Measurements from ENCODE around the gene JPT2. TPM values are rescaled to one million over a fixed set of nuclear protein-coding genes. Genes with fewer than 3 reads are reported as not detected.

JPT2 gene
- total and polyA plus RNA-seq, 8 donors = 13.4 to 118 (median 37.1) TPM

DNA sequence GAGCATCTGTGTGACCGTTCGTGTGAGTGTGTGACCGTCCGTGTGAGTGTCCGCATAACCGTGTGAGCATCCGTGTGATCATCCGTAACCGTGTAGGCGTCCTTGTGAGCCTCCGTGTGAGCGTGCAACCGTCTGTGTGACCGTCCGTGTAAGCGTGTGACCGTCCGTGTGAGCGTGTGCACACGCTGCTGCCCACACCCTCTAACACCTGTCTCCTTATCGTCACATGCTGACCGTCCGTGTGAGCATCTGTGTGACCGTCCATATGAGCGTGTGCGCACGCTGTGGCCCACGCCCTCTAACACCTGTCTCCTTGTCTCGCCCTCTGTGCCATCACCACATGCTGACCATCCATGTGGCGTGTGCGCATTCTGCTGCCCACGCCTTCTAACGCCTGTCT, 62.2 kb downstream of the JPT2 start:
- Histone ChIP-seq H3K27ac (no peak overlapping the region), H3K36me3 (peaks cover 22 to 51% (median 47%) of the 10 kb centered on the region in 4 donors), H3K27me3 (no peaks in the 10 kb centered on the region), H3K9me3 (no peaks in the 10 kb centered on the region), H3K4me1 (no peaks in the 10 kb centered on the region), H3K4me3 (no peak overlapping the region)
- intact Hi-C loops (cut with DNase I; ENCODE audit: low total_unique reads) = no loop called here
- 95 to 97% (median 96%) methylated on average over 29 to 33 of the region's 33 CpGs for WGBS, 5 donors
- TF ChIP-seq EP300 (IDR thresholded peaks at IDR 0.05) (no peak), POLR2AphosphoS5 (IDR thresholded peaks at IDR 0.05) (no peak), CTCF (IDR thresholded peaks at IDR 0.05) (no peak), POLR2A (IDR thresholded peaks at IDR 0.05) (no peak)
- DNase-seq = no peak

DNA sequence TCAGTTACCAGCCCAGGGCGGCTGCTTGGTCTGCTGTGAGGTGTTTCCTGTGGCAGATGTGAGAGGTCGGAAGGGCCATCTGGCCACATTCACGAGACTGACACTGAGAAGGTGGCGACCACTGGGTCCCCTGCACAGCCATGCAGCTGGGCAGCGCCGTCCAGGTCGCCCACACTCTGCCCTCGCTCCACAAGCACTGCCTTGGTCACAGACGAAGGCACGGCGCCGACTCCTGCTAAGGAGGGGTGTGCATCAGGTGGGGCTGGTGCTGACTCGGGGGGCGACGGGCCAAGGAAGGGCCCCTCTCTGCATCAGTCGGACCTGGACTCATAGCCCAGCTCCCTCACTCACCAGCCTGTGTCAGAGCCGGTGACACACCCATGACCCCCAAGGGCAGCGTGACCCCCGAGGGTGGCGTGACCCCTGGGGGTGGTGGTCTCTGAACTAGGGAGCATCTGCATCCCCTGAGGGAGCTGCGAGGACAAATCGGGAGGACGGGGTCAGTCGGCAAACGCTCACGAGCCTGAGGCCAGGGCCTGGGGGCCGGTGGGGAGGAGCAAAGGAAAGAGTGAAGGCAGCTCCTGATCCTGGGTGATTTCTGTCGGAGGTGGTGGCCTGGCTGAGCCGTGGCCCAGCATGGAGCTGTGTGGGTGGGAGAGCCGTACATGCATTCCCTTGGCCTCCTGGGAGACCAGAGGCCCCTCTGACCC, 62.9 kb downstream of the JPT2 start:
- H3K27ac ChIP-seq = no peak overlapping the region
- WGBS, 5 donors = 91 to 95% (median 94%) methylated on average over 25 to 30 of the region's 30 CpGs
- no peak for DNase-seq
- no peak for TF ChIP-seq EP300 (IDR thresholded peaks at IDR 0.05)
- TF ChIP-seq POLR2A (IDR thresholded peaks at IDR 0.05) = no peak
- TF ChIP-seq CTCF (IDR thresholded peaks at IDR 0.05) = no peak
- TF ChIP-seq POLR2AphosphoS5 (IDR thresholded peaks at IDR 0.05) = no peak
- no peaks in the 10 kb centered on the region for H3K4me1 ChIP-seq
- no peaks in the 10 kb centered on the region for H3K27me3 ChIP-seq
- intact Hi-C loops (cut with DNase I; ENCODE audit: low total_unique reads) = no loop called here
- H3K9me3 ChIP-seq = no peaks in the 10 kb centered on the region
- peaks cover 22 to 58% (median 53%) of the 10 kb centered on the region in 4 donors for H3K36me3 ChIP-seq
- H3K4me3 ChIP-seq = no peak overlapping the region

- no peaks in the 10 kb centered on the region for H3K4me1 ChIP-seq
- TF ChIP-seq CTCF (IDR thresholded peaks at IDR 0.05) = no peak
- TF ChIP-seq EP300 (IDR thresholded peaks at IDR 0.05) = no peak
- TF ChIP-seq POLR2AphosphoS5 (IDR thresholded peaks at IDR 0.05) = no peak
- no peak for TF ChIP-seq POLR2A (IDR thresholded peaks at IDR 0.05)
- intact Hi-C loops (cut with DNase I; ENCODE audit: low total_unique reads) = no loop called here
- no peak overlapping the region for H3K4me3 ChIP-seq
- H3K27me3 ChIP-seq = no peaks in the 10 kb centered on the region
- 93 to 97% (median 95%) methylated on average over 13 to 19 of the region's 19 CpGs for WGBS, 5 donors
- peaks cover 22 to 65% (median 61%) of the 10 kb centered on the region in 4 donors for H3K36me3 ChIP-seq
- no peak overlapping the region for H3K27ac ChIP-seq
- no peaks in the 10 kb centered on the region for H3K9me3 ChIP-seq
- no peak for DNase-seq
Measured at GRCh38 chr16:1741553-1742165, 63.6 kb downstream of the JPT2 start.

GRCh38 chr16:1743376-1744337, 65.6 kb downstream of the JPT2 start:
- TF ChIP-seq POLR2AphosphoS5 (IDR thresholded peaks at IDR 0.05) = no peak
- TF ChIP-seq EP300 (IDR thresholded peaks at IDR 0.05) = no peak
- no peak for TF ChIP-seq CTCF (IDR thresholded peaks at IDR 0.05)
- TF ChIP-seq POLR2A (IDR thresholded peaks at IDR 0.05) = no peak
- DNase-seq = no peak
- Histone ChIP-seq H3K9me3 (no peaks in the 10 kb centered on the region), H3K4me1 (no peaks in the 10 kb centered on the region), H3K27ac (no peak overlapping the region), H3K36me3 (peaks cover 40 to 85% (median 81%) of the 10 kb centered on the region in 4 donors), H3K4me3 (no peak overlapping the region), H3K27me3 (no peaks in the 10 kb centered on the region)
- intact Hi-C loops (cut with DNase I; ENCODE audit: low total_unique reads) = no loop called here
- WGBS, 5 donors = 90 to 93% (median 90%) methylated on average over 13 to 32 of the region's 32 CpGs
